ENCODE results near the gene TRPM2. TPM values are rescaled to one million over a fixed set of nuclear protein-coding genes. Genes with fewer than 3 reads are reported as not detected.

The TRPM2 gene
- total and polyA plus RNA-seq, 2 donors (not counting 1 experiment from before 2014, with no cell fraction given) = not detected

DNA sequence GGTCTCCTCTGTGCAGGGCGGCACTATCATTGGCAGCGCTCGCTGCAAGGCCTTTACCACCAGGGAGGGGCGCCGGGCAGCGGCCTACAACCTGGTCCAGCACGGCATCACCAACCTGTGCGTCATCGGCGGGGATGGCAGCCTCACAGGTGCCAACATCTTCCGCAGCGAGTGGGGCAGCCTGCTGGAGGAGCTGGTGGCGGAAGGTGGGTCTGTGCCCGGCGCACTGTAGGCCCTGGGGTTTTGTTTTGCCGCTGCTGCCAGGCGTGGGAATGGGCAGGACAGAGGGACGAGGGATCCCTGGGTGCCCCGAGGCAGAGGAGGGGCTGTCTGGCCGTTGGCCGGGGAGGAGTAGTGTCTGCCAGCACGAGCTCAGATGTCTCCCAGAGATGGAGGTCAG lies 41.3 kb upstream of the TRPM2 start:
- no peak for DNase-seq (ENCODE audit: low read depth in 2 of 2)
- Histone ChIP-seq H3K79me2 (ENCODE audit: control insufficient read depth, insufficient read depth, low read length) (no peaks in the 10 kb centered on the region), H2AFZ (ENCODE audit: low read length) (no peak overlapping the region), H3K27me3 (ENCODE audit: control insufficient read depth, insufficient read depth, low read length) (no peaks in the 10 kb centered on the region), H3K4me3 (replicated peaks in 1 of 4; ENCODE audit: control extremely low read depth in 1 of 4, insufficient read depth in 1 of 4, low read depth in 3 of 4, low read length in 4 of 4) (no peak overlapping the region), H3K36me3 (ENCODE audit: control insufficient read depth, insufficient read depth, low read length) (peaks cover 20% of the 10 kb centered on the region), H4K20me1 (ENCODE audit: control insufficient read depth, extremely low read depth, insufficient read depth, low read length) (no peaks in the 10 kb centered on the region), H3K27ac (ENCODE audit: insufficient read depth, low read length) (no peak overlapping the region), H3K4me1 (ENCODE audit: control insufficient read depth, extremely low read depth, insufficient read depth, low read length) (no peaks in the 10 kb centered on the region), H3K4me2 (ENCODE audit: extremely low read depth, insufficient read depth, low read length) (no peak overlapping the region), H3K9me3 (ENCODE audit: control insufficient read depth, insufficient read depth, low read depth, low read length) (no peaks in the 10 kb centered on the region), H3K9ac (ENCODE audit: insufficient read depth, low read length) (no peak overlapping the region)
- TF ChIP-seq, protein P1, sequence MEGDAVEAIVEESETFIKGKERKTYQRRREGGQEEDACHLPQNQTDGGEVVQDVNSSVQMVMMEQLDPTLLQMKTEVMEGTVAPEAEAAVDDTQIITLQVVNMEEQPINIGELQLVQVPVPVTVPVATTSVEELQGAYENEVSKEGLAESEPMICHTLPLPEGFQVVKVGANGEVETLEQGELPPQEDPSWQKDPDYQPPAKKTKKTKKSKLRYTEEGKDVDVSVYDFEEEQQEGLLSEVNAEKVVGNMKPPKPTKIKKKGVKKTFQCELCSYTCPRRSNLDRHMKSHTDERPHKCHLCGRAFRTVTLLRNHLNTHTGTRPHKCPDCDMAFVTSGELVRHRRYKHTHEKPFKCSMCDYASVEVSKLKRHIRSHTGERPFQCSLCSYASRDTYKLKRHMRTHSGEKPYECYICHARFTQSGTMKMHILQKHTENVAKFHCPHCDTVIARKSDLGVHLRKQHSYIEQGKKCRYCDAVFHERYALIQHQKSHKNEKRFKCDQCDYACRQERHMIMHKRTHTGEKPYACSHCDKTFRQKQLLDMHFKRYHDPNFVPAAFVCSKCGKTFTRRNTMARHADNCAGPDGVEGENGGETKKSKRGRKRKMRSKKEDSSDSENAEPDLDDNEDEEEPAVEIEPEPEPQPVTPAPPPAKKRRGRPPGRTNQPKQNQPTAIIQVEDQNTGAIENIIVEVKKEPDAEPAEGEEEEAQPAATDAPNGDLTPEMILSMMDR (conservative IDR thresholded peaks at IDR 0.05 in 1 of 2, IDR thresholded peaks at IDR 0.05 in 1 of 2; ENCODE audit: low read depth in 1 of 2, low read length in 2 of 2) = no peak
- no peak for TF ChIP-seq EZH2 (IDR thresholded peaks at IDR 0.05; ENCODE audit: low read length, missing control alignments)

DNA sequence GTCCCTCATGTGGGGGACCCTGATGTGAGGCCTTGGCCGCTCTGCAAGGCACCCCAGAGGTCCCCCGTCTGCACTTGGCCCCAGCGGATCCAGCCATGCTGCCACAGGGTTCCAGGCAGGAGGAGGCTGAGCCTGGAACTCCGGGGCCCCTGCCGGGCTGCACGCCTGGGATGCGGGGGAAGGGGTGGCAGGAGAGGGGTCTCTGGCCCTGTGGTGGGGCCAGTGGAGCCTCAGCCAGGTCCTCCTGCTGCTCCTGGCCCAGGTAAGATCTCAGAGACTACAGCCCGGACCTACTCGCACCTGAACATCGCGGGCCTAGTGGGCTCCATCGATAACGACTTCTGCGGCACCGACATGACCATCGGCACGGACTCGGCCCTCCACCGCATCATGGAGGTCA lies 40.7 kb upstream of the TRPM2 start:
- Histone ChIP-seq H3K4me1 (ENCODE audit: control insufficient read depth, extremely low read depth, insufficient read depth, low read length) (no peaks in the 10 kb centered on the region), H3K79me2 (ENCODE audit: control insufficient read depth, insufficient read depth, low read length) (no peaks in the 10 kb centered on the region), H3K9ac (ENCODE audit: insufficient read depth, low read length) (no peak overlapping the region), H2AFZ (ENCODE audit: low read length) (no peak overlapping the region), H3K4me2 (ENCODE audit: extremely low read depth, insufficient read depth, low read length) (no peak overlapping the region), H4K20me1 (ENCODE audit: control insufficient read depth, extremely low read depth, insufficient read depth, low read length) (no peaks in the 10 kb centered on the region), H3K27ac (ENCODE audit: insufficient read depth, low read length) (no peak overlapping the region), H3K36me3 (ENCODE audit: control insufficient read depth, insufficient read depth, low read length) (peaks cover 20% of the 10 kb centered on the region), H3K4me3 (replicated peaks in 1 of 4; ENCODE audit: control extremely low read depth in 1 of 4, insufficient read depth in 1 of 4, low read depth in 3 of 4, low read length in 4 of 4) (no peak overlapping the region), H3K27me3 (ENCODE audit: control insufficient read depth, insufficient read depth, low read length) (no peaks in the 10 kb centered on the region), H3K9me3 (ENCODE audit: control insufficient read depth, insufficient read depth, low read depth, low read length) (no peaks in the 10 kb centered on the region)
- TF ChIP-seq, protein P1 (conservative IDR thresholded peaks at IDR 0.05 in 1 of 2, IDR thresholded peaks at IDR 0.05 in 1 of 2; ENCODE audit: low read depth in 1 of 2, low read length in 2 of 2) = no peak
- TF ChIP-seq EZH2 (IDR thresholded peaks at IDR 0.05; ENCODE audit: low read length, missing control alignments) = no peak
- no peak for DNase-seq (ENCODE audit: low read depth in 2 of 2)

DNA sequence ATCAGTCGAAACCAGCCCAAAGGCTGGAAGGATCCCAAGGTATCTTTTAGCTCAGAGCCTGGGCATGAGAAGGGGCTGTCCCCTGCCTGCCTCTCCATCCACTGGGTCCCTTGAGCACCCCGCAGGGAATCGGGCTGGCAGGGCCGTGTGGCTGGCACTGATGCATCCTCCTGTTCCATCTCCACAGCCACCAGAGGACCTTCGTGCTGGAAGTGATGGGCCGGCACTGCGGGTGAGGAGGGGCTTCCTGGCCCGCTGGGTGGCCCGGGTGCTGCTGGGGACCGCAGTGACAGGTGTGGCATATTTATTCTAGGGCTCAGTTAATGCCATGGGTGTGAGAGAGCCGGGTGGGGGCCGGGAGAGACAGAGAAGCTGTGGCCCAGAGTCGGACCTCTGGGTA lies 40.0 kb upstream of the TRPM2 start:
- peaks cover 21% of the 10 kb centered on the region for H3K36me3 ChIP-seq (ENCODE audit: control insufficient read depth, insufficient read depth, low read length)
- TF ChIP-seq, protein P1 (conservative IDR thresholded peaks at IDR 0.05 in 1 of 2, IDR thresholded peaks at IDR 0.05 in 1 of 2; ENCODE audit: low read depth in 1 of 2, low read length in 2 of 2) = no peak
- TF ChIP-seq EZH2 (IDR thresholded peaks at IDR 0.05; ENCODE audit: low read length, missing control alignments) = no peak
- no peak overlapping the region for H3K4me2 ChIP-seq (ENCODE audit: extremely low read depth, insufficient read depth, low read length)
- no peak overlapping the region for H3K4me3 ChIP-seq (replicated peaks in 1 of 4; ENCODE audit: control extremely low read depth in 1 of 4, insufficient read depth in 1 of 4, low read depth in 3 of 4, low read length in 4 of 4)
- no peaks in the 10 kb centered on the region for H4K20me1 ChIP-seq (ENCODE audit: control insufficient read depth, extremely low read depth, insufficient read depth, low read length)
- H3K9ac ChIP-seq (ENCODE audit: insufficient read depth, low read length) = no peak overlapping the region
- H3K27me3 ChIP-seq (ENCODE audit: control insufficient read depth, insufficient read depth, low read length) = no peaks in the 10 kb centered on the region
- no peak overlapping the region for H2AFZ ChIP-seq (ENCODE audit: low read length)
- no peaks in the 10 kb centered on the region for H3K4me1 ChIP-seq (ENCODE audit: control insufficient read depth, extremely low read depth, insufficient read depth, low read length)
- no peak overlapping the region for H3K27ac ChIP-seq (ENCODE audit: insufficient read depth, low read length)
- no peaks in the 10 kb centered on the region for H3K9me3 ChIP-seq (ENCODE audit: control insufficient read depth, insufficient read depth, low read depth, low read length)
- DNase-seq (ENCODE audit: low read depth in 2 of 2) = no peak
- no peaks in the 10 kb centered on the region for H3K79me2 ChIP-seq (ENCODE audit: control insufficient read depth, insufficient read depth, low read length)
